GM12891 (cell line): Measurements from ENCODE around the gene ARMC12.

ENCODE experiments used
- DNase-seq: peaks from one replicate; pipeline ENCODE4 v3.0.0; 2011; ENCODE audit warnings: low spot score; ENCODE audit not compliant: insufficient read length
- FAIRE-seq: peaks from 2 replicates; lab custom pipeline; 2011; peaks lifted over from hg19 to GRCh38; lab: Jason Lieb, UNC
- PAX5 ChIP-seq: IDR thresholded peaks from 2 replicates; pipeline ENCODE4 v1.6.1; 2011; ENCODE audit warnings: low read length, moderate library complexity, mild to moderate bottlenecking; ENCODE audit not compliant: insufficient read depth, severe bottlenecking
- POLR2A ChIP-seq: IDR thresholded peaks from 2 replicates; pipeline ENCODE4 v1.6.1; 2011; ENCODE audit warnings: low read depth, low read length, control low read depth
- POLR2AphosphoS5 ChIP-seq: IDR thresholded peaks from 2 replicates; pipeline ENCODE4 v1.6.1; 2011; ENCODE audit warnings: low read depth, low read length, control low read depth
- POU2F2 ChIP-seq: IDR thresholded peaks from 2 replicates; pipeline ENCODE4 v1.6.1; 2011; ENCODE audit warnings: low read depth, mild to moderate bottlenecking, control low read depth, low read length, moderate library complexity
- SPI1 ChIP-seq: IDR thresholded peaks from 2 replicates; pipeline ENCODE4 v1.6.1; 2011; ENCODE audit warnings: low read depth, low read length, control low read depth
- TAF1 ChIP-seq: IDR thresholded peaks from 2 replicates; pipeline ENCODE4 v1.6.1; 2011; ENCODE audit warnings: low read depth, low read length, control low read depth

The ARMC12 gene

DNA sequence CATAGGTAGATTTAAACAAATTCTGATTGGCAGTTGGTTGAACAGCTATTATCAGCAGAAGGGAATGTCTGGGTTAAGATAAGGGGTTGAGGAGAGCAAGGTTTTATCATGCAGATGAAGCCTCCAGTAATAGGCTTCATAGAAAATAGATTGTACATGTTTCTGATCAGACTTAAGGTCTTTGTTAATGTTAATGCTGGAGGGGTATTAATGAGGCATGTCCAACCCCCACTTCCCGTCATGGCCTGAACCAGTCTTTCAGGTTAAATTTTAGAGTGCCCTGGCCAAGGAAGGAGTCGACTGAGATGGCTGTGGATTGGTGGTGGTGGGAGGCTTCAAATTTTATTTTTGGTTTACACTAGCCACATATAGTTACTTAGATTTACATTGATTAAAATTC lies 47.4 kb downstream of the ARMC12 start:
- DNase-seq = no peak
- FAIRE-seq = no peak
- TF ChIP-seq POU2F2 (no peak), POLR2AphosphoS5 (no peak), PAX5 (no peak), TAF1 (no peak), SPI1 (no peak), POLR2A (no peak)

DNA sequence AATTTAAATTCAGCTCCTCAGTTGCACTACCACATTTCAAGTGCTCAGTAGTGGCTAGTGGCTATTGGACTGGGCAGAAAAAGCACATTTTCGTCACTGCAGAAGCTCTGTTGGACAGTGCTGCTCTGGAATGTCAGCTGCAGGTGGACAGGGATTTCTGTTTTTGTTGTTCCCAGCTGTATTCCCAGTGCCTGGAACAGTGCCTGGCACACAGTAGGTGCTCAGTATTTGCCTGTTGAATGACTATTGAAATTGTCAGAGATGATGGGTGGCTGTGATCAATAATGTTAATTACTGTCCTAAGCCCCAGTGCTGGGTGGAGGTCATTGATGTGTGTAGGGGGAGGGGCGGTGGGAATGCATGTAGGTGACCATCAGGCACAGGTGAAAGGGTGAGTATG lies 49.4 kb downstream of the ARMC12 start:
- no peak for TF ChIP-seq POU2F2
- no peak for TF ChIP-seq PAX5
- TF ChIP-seq SPI1 = no peak
- TF ChIP-seq POLR2A = no peak
- TF ChIP-seq TAF1 = no peak
- TF ChIP-seq POLR2AphosphoS5 = no peak
- no peak for DNase-seq
- no peak for FAIRE-seq

DNA sequence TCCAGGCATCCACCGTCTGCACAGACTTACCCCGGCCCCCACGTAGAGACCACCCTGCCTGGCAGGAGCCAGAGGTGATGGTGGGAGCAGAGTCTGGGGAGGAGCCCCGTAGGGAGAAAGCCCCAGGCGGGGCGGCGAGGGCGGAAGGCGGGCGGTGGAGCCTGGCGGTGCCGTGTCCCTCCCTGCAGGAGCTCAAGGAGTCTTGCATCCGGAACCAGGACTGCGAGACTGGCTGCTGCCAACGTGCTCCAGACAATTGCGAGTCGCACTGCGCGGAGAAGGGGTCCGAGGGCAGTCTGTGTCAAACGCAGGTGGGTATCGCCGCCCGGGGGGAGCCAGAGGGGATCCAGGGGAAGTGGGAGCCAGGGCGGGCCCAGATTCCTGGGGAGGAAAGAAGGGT lies 50.0 kb downstream of the ARMC12 start:
- TF ChIP-seq TAF1 (no peak), POLR2A (no peak), POLR2AphosphoS5 (no peak), SPI1 (no peak), POU2F2 (no peak), PAX5 (no peak)
- no peak for DNase-seq
- FAIRE-seq = no peak

DNA sequence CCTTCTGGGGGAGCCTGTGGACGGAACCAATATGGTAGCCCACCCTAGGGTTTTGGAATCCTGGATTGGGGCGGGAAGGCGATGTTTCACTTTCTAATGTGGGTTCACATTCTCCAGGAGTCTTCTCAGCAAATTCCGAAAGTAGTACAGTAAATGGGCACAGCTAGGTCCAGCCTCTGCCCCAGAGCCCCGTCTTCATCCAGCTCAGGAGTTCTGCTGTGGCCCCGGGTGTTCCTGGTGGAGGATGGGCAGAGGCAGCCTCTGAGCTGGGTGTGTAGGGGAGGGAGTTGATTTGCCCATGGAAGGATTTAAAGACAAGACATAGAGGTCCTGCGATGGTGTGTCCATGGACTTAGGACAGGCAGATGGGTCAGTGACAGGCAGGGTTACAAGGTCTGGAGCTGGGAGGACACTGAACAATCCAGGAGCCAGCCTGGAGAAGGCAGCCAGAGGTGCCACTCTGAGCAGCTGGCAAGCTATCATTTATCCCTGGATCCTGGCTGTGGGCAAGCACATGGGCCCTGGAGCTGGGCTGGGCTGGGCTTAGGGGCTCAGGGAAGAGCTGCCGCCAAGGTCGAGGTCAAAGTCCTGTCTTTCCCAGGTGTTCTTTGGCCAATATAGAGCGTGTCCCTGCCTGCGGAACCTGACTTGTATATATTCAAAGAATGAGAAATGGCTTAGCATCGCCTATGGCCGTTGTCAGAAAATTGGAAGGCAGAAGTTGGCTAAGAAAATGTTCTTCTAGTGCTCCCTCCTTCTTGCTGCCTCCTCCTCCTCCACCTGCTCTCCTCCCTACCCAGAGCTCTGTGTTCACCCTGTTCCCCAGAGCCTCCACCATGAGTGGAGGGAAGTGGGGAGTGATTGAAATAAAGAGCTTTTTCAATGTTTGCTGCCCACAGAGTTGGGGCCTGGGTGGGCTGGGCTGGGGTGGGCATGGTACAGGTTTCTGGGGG lies 50.7 kb downstream of the ARMC12 start:
- TF ChIP-seq POLR2A = no peak
- FAIRE-seq (no peak), DNase-seq (no peak)

DNA sequence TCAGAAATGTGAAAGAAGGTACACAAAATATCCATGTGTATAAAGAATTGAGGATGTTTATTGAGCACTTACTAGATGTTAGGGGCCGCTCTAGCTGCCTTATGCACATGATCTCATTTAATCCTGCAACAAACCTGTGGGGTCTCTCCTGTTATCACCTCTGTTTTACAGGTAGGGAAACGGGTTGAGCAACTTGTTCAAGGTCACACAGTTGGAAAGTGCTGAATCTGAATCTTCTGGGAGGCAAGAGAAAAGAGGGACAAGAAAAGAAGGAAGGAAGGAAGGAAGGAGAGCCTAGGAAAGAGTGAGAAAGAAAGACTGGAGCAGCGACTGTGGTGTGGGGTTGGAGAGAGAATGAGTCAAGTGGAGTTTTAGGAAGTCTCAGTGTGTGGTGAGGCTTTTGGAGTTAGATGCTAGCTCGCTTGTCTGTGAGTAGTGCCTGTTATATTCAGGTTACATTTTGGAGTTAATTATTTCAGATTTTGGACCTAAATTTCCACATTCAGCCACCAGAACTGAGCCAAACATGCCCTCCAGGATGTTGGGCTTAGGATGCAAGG lies 51.7 kb downstream of the ARMC12 start:
- no peak for FAIRE-seq
- DNase-seq = no peak
- TF ChIP-seq POLR2AphosphoS5 (no peak), SPI1 (no peak), TAF1 (no peak), PAX5 (no peak), POLR2A (no peak), POU2F2 (no peak)

DNA sequence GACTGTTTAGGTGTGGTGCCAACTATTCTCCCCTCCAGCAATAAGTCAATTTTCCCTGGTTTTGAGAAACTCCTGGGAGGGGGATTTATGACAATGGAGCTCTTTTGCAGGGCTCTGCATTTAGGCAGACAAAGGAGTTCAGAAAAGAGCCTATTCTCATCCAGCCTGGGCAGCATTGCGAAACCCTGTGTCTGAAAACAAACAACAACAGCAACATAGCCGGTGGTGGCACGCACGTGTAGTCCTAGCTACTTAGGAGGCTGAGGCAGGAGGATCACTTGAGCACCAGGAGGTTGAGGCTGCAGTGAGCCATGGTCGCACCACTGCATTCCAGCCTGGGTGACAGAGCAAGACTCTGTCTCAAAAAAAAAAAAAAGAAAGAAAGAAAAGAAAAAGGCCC lies 53.9 kb downstream of the ARMC12 start:
- DNase-seq = no peak
- TF ChIP-seq PAX5 (no peak), SPI1 (no peak), TAF1 (no peak), POLR2A (no peak), POU2F2 (no peak), POLR2AphosphoS5 (no peak)
- FAIRE-seq = no peak

DNA sequence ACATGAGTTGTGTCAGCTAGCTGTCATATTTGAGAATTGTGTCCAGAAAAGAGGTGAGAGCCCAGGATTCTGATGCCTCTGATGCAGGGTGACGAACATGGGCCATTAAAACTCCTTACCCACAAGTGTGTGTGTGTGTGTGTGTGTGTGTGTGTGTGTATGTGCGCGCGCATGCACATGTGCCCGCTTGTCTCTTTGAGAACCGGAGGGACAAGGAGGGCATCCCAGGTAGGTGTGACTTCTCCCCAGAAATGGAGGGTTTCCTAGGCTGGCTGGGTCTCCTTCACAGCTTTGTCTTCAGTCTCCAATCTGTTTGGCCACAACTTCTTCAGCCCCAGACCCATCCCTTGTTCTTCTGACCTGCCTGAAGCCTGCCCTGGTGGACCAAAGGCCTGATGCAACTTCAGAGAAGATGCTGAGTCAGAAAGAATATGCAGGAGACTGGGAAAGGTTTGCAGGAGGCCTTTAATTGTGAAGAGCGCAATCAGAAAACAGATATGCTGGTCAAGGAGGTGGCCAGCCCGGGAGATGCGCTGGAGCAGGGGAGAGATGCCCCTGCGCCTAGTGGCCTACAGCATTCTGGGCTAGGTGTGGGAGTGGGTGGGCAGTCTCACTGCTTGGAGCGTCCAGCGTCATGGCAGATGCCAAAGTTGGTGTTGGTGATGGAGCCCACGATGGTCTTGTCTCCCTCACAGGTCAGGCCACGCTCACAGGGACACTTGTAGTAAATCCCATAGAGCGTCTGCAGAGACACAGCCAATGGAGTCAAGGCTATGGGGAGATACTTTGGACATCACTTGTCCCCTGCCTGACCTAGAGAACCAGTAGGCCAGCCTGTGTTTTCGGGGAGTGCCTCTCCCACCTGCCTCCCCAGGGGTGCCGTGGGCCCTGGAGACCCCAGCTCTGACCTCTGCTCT lies 58.0 kb downstream of the ARMC12 start:
- no peak for DNase-seq
- FAIRE-seq = no peak
- no peak for TF ChIP-seq TAF1
- TF ChIP-seq POU2F2 = no peak
- no peak for TF ChIP-seq SPI1
- TF ChIP-seq POLR2A = no peak
- no peak for TF ChIP-seq POLR2AphosphoS5
- TF ChIP-seq PAX5 = no peak

DNA sequence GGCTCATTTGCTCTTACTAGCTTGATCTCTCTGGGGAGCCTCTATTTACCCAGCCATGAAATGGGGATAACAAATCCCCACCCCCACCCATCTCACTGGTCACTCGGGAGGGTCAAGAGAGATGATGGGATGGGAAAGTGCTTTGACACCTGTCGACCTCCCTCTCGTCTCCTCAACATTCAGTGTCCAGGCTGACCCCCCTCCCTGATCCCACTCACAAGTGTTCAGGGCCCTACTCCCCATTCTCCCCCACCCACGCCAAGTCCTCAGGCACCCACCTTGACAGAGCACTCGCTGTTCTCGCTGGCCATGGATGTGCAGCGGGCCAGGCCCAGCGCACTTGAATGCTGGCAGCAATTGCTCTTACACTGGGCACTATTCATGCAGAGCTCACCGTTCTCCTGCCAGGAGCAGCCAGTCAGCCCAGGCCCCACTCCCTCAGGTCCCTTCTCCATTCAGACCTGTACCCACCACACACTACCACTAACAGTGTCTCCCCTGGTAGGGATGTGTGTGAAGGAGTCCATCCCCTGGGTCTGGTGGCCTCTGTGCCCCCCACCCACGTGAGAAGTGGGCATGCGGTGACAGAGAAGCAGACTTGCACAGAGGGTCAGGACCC lies 58.7 kb downstream of the ARMC12 start:
- TF ChIP-seq POLR2AphosphoS5 (no peak), PAX5 (no peak), POLR2A (no peak), TAF1 (no peak), POU2F2 (no peak), SPI1 (no peak)
- FAIRE-seq = no peak
- no peak for DNase-seq

DNA sequence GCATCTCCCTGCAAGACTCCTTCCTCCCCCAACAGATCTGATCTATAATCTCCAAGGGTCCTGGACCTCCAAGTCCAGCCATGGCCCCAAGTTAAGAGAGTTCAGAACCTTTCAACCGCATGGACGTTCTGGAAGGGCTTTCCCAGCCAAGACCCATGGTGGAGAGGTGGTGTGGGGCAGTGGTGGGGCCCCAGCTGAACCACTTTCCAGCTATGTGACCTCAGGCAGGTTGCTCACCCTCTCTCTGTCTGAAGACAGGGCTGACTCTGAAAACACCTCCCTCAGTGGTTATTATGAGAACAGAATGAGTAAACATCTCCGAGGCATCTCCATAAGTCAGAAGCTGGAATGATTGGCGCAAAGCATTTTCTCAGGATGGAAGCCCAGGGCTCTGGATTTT lies 59.4 kb downstream of the ARMC12 start:
- FAIRE-seq (no peak), DNase-seq (no peak)
- TF ChIP-seq POLR2AphosphoS5 (no peak), SPI1 (no peak), PAX5 (no peak), POU2F2 (no peak), TAF1 (no peak), POLR2A (no peak)
